ENCODE data around the gene AHDC1. TPM values are rescaled to one million over a fixed set of nuclear protein-coding genes. Genes with fewer than 3 reads are reported as not detected.

Gene AHDC1
- total RNA-seq, 4 donors from 2014 or later = 7.5 to 12.9 (median 8.2) TPM

- ATAC-seq (ENCODE audit: low FRiP score) = no peak
- no peak for TF ChIP-seq CTCF (IDR thresholded peaks at IDR 0.05)
These were observed 7.0 kb downstream of the AHDC1 start for GRCh38 chr1:27596986-27597385.

GRCh38 chr1:27596261-27596660 is 7.7 kb downstream of the AHDC1 start:
- no peak for DNase-seq (ENCODE audit: low spot score)
- ATAC-seq (ENCODE audit: low FRiP score) = no peak
- no peak for TF ChIP-seq CTCF (IDR thresholded peaks at IDR 0.05)

More at GRCh38 chr1:27596986-27597385, 7.0 kb downstream of the AHDC1 start:
- no peak for DNase-seq (ENCODE audit: low spot score)

- DNase-seq (ENCODE audit: low spot score) = no peak
- TF ChIP-seq CTCF (IDR thresholded peaks at IDR 0.05) = no peak
- ATAC-seq (ENCODE audit: low FRiP score) = no peak
These were observed 8.3 kb downstream of the AHDC1 start for GRCh38 chr1:27595597-27595996.

GRCh38 chr1:27594564-27595510 is 9.1 kb downstream of the AHDC1 start:
- no peak for TF ChIP-seq CTCF (IDR thresholded peaks at IDR 0.05)
- ATAC-seq (ENCODE audit: low FRiP score) (peak; percentile 25), DNase-seq (ENCODE audit: low spot score) (no peak)

- DNase-seq (ENCODE audit: low spot score) (no peak), ATAC-seq (ENCODE audit: low FRiP score) (no peak)
- TF ChIP-seq CTCF (IDR thresholded peaks at IDR 0.05) = no peak
These were observed 10.0 kb downstream of the AHDC1 start for GRCh38 chr1:27593678-27594563.

- DNase-seq (ENCODE audit: low spot score) (no peak), ATAC-seq (ENCODE audit: low FRiP score) (no peak)
- TF ChIP-seq CTCF (IDR thresholded peaks at IDR 0.05) = no peak
These were observed 10.8 kb downstream of the AHDC1 start for GRCh38 chr1:27592931-27593677.
